T1000 (cell line): ENCODE measurements around the gene ZBTB12.
"Not testable (repeated sequence)": the region's sequence is repeated elsewhere in the genome, so short reads cannot be mapped to it uniquely, and the experiment has no call there.

Source experiments
- DNase-seq: peaks from one replicate; lab custom pipeline; 2025; ENCODE audit warnings: mixed read lengths; lab: John Stamatoyannopoulos, UW

The ZBTB12 gene

GRCh38 chr6:31920811-31921210, 18.9 kb upstream of the ZBTB12 start:
- DNase-seq, result no peak

DNA sequence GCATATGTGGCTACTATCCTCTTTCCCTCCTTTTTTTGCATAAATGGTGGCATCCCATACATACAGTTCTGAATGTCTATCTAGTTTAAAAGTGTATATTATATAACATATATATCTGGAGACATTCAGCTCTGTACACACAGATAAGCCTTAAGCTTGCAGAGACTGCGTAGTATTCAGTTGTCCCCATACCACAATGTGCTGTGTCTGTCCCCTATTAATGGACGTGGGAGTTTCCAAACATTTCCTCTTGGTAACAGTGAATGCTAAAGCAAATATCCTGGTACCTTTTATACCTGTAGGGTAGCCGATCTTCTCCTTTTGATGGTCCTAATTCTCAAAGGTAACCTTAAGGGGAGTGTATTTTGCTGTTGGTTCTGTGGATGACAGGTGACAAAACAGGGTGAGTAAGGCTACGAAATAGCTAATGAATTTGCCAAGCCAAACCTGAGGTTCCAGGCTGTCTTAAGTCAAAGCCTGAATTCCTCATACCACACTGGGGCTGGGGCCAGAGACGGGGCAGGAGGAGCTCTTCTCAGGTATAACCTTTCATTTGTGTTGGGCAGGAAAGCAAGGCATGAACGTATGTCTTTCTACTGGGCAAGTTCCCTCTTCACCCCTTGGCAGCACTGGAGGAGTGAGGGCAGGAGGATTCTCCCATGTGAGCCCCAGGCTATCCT, 17.9 kb upstream of the ZBTB12 start:
- no peak for DNase-seq

DNA sequence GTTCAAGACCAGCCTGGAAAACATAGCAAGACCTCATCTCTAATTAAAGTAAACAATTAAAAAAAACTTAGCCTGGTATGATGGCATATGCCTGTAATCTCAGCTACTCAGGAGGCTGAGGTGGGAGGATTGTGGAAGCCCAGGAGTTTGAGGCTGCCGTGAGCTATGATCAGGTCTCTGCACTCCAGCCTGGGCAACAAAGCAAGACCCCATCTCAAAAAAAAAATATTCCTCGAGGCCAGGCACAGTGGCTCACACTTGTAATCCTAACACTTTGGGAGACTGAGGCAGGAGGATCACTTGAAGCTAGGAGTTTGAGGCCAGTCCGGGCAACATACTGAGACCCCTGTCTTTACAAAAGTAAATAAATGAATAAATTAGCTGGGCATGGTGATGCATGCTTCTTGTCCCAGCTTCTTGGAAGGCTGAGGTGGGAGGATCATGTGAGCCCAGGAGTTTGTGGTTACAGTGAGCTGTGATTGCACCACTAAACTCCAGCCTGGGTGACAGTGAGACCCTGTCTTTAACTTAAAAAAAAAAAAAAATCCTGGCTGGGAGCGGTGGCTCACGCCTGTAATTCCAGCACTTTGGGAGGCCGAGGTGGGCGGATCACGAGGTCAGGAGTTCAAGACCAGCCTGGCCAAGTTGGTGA, 16.3 kb upstream of the ZBTB12 start:
- no peak for DNase-seq

GRCh38 chr6:31915756-31916155, 13.9 kb upstream of the ZBTB12 start:
- DNase-seq, result no peak

DNA sequence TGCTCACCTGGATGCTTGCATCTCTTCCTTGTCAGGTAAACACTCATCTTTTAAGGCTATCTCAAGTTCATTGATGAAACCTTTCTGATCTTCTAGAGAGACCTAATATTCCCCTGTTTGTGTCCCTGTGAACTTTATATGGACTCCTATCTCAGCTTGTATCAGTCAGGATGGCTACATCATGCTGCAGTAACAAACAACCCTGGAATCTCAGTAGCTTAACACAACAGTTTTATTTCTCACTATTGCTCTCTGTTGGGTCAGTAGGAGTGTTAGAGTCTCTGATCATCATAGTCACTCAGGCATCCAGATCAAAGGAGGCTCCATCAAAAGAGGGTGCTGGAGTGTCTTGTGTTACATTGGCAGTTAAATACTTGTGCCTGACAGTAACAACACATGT, 13.5 kb upstream of the ZBTB12 start:
- no peak for DNase-seq

DNA sequence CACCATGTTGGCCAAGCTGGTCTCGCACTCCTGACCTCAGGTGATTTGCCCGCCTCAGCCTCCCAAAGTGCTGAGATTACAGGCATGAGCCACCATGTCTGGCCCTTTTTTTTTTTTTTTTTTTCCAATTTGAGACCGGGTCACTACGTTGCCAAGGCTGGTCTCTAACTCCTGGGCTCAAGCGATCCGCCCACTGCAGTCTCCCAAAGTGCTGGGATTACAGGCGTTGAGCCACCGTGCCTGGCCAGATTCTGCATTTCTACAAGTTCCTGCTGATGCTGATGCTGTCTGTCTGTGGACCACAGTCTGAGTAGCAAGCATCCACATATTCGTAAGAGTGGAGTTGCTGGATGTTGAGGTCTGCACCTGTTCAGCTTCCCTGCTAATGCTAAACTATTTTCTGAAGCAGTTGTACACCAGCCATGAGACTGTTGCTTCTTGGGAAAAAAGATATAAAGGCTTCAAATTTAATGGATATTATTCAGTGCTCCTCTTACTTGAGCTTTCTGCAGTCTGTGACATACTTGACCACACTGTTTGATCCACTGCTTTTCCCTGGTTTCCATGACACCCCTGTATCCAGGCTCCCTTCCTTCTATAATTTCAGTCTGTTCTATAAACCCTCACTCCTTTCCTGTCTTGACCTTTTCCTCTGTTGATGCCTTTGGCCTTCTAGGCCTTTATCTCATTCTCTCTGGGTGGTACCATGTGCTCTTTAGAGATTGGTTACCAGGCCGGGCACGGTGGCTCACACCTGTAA, 10.1 kb upstream of the ZBTB12 start:
- no peak for DNase-seq

- DNase-seq, result not testable (repeated sequence)
Measured at GRCh38 chr6:31909298-31909697, 7.4 kb upstream of the ZBTB12 start.

DNA sequence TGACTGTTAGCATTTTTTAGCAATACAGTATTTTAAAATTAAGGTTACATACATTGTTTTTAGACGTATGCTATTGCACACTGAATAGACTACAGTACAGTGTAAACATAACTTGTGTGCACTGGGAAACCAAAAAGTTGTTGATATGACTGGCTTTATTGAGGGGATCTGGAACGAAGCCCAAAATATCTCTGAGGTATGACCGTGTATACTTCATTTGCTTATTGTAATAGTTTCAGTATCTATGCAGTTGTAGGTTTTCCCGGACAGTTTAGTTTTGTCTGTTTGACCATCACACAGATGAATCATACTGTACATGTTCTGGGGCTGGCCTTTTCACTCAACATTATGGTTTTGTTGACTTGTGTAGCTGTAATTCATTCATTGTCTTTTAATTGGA, 6.9 kb upstream of the ZBTB12 start:
- no peak for DNase-seq

GRCh38 chr6:31908255-31908654, 6.4 kb upstream of the ZBTB12 start:
- DNase-seq, result not testable (repeated sequence)

GRCh38 chr6:31907158-31907813, 5.4 kb upstream of the ZBTB12 start:
- no peak for DNase-seq

- not testable (repeated sequence) for DNase-seq
Measured at GRCh38 chr6:31906727-31907126, 4.8 kb upstream of the ZBTB12 start.

DNA sequence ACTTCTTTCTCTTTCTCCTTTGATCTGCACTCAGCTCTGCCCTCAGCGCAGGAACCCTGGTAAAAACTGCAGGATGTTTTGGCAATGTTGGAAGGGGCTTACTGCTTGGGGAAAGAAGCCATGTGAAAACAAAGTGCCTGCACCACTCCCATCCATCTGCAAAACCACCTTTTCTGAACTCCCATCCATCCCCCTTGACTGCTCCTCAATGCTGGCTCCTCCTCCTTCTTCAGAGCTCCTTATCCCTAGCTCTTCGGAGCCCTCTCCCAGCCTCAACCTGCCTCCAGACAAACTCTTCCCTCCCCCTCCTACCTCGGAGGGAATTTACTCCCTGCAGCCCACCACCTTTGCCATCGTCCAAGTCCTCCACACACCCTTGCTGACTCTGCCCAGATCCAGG, 4.2 kb upstream of the ZBTB12 start:
- no peak for DNase-seq

DNA sequence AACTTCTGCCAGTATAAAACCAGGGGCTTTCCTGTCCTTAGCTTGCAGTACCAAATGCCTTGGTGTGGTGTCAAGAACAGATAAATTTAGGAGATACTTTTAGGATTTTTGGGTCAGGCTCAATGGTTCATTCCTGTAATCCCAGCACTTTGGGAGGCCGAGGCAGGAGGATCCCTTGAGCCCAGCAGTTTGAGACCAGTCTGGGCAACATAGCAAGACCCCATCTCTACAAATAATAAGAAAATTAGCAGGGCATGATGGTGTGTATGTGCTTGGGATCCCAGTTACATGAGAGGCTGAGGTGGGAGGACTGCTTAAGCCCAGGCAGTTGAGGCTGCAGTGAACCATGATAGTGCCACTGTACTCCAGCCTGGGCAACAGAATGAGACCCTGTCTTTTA, 3.2 kb upstream of the ZBTB12 start:
- no peak for DNase-seq

GRCh38 chr6:31903957-31904356, 2.1 kb upstream of the ZBTB12 start:
- no peak for DNase-seq

GRCh38 chr6:31901415-31901952, 402 bp downstream of the ZBTB12 start:
- DNase-seq, result peak; percentile 28

- DNase-seq, result no peak
Measured at GRCh38 chr6:31900917-31901414, 920 bp downstream of the ZBTB12 start.

DNA sequence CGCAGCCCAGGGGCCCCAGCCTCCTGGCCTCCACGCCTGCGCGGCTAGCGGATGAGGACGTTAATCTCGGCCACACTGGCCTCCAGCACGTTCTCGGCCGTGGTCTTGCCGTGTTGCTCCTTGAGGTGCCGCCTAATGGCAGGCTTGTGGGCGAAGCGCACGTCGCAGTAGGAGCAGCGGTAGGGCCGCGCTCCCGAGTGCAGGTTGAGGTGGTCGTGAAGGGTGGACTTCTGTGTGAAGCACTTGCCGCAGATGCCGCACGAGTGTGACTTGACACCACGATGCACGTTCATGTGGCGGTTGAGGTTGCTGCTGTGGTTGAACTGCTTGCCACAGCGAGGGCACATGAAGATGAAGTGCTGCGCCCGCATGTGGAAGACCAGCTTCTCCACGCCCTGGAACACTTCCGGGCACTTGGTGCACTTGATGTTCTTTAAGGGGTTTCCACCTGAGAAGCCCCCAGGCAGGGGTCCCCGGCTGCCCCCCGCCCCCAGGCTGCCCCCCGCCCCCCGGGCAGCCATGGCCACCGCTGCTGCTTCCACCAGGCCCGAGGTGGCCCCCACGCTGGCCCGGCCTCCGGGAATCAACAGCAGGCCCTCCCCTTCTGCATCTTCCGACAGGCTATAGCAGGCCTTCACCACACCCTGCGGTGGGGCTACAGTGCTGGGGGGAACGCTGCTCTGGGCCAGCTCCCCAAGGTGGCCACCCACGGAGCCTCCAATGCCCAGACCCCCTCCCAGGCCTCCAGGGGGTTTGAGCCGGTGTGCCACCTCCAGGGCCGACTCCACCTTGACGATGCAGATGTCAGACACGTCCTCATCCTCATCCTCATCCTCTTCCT, 1.8 kb downstream of the ZBTB12 start:
- no peak for DNase-seq

DNA sequence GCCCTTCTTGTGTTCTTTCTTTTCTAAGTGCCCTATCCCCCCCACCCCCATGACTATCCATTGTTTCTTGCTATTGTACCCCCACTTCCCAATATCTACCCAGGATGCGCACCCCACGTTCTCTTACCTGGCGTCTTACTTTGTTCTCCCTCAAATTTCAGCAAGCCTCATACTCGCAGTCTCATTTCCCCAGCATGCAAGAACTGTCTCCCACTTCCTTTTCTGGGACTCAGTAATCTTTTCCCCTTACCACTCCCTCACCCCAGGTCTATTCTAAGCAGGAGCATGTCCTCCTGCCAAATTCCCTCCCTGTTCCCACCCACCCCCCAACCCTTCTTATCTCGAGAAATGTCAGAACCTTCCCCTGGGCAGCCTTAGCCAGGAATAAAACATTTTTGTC, 2.7 kb downstream of the ZBTB12 start:
- no peak for DNase-seq

DNA sequence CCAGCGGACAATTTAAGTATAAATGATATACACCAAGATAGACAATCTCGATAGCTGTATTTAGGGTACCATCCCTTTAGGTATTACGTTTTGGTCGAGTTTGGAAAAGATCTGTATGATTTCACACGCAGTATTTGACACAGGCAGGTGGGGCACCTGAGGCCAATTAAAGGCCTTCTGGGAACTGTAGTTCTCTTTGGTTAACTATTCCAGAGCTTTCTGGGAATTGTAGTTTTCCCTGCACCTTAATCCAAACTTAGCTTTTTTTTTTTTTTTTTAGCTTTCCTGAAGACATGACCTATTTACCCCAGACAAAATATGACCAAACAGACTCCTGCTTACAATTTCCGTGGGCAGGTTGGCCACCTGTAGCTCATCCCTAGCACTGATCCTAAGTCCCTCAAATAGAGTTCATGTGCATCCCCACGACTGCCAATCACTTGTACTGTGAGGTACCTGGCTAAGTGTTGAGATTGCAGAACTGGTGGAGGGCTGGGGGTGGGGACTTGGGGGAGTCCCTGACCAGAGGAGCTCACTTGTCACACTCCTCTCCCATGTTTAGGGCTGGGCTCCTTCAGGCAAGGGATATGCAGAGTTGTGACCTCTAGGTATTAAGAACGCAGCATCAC, 3.4 kb downstream of the ZBTB12 start:
- DNase-seq, result no peak

GRCh38 chr6:31897612-31898382, 4.1 kb downstream of the ZBTB12 start, which contains the start of gene EHMT2:
EHMT2 (minus strand) TSS chr6:31897698; CDS start chr6:31897677, 21 bp downstream.
- peak; percentile 60 for DNase-seq
